Measurements from ENCODE around the gene ARL14.

DNA sequence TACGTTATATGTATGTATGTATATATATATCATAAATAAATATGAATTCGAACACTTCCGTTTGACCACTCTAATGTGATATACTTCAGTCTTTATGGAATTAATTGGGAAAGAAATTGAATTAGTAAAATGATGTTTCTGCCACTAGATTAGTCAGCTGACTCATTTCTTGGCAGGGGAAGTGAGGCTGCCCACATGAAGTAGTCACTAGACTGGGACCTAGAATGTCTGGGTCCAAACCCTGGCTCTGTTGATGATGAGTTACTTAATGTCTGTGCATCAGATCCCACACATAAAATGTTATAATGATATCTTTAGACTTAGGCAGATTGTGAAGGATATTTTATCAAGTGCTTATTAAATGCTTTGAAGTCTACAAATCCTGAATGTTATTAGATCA, 27.4 kb upstream of the ARL14 start:
- TF ChIP-seq, protein P1, sequence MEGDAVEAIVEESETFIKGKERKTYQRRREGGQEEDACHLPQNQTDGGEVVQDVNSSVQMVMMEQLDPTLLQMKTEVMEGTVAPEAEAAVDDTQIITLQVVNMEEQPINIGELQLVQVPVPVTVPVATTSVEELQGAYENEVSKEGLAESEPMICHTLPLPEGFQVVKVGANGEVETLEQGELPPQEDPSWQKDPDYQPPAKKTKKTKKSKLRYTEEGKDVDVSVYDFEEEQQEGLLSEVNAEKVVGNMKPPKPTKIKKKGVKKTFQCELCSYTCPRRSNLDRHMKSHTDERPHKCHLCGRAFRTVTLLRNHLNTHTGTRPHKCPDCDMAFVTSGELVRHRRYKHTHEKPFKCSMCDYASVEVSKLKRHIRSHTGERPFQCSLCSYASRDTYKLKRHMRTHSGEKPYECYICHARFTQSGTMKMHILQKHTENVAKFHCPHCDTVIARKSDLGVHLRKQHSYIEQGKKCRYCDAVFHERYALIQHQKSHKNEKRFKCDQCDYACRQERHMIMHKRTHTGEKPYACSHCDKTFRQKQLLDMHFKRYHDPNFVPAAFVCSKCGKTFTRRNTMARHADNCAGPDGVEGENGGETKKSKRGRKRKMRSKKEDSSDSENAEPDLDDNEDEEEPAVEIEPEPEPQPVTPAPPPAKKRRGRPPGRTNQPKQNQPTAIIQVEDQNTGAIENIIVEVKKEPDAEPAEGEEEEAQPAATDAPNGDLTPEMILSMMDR (IDR thresholded peaks at IDR 0.05; ENCODE audit: poor library complexity, severe bottlenecking), result no peak
- TF ChIP-seq EZH2 (IDR thresholded peaks at IDR 0.05; ENCODE audit: borderline replicate concordance, insufficient read depth, low read length, poor library complexity, severe bottlenecking), result no peak

All from neural cell (in vitro differentiated cells).